Adipocyte (in vitro differentiated cells): ENCODE data around the gene KIAA0753.
A peak's percentile ranks its signal among the peaks of the same experiment; 100 is the strongest.

Experiments used
- DNase-seq: peaks from one replicate; pipeline ENCODE4 v3.0.0-alpha.2; 2015; ENCODE audit warnings: low read depth
- H3K27me3 ChIP-seq: replicated peaks from 2 replicates; pipeline ENCODE4 v1.7.0; 2013; ENCODE audit warnings: mild to moderate bottlenecking, low read length, moderate library complexity; ENCODE audit not compliant: control insufficient read depth, insufficient read depth
- H3K36me3 ChIP-seq: 2 replicates; pipeline ENCODE4 v1.7.0; 2013; ENCODE audit warnings: low read length, mild to moderate bottlenecking, moderate library complexity; ENCODE audit not compliant: control insufficient read depth, insufficient read depth, severe bottlenecking
- H3K4me1 ChIP-seq: 2 replicates; pipeline ENCODE4 v1.7.0; 2013; ENCODE audit warnings: mild to moderate bottlenecking, low read length, moderate library complexity; ENCODE audit not compliant: control insufficient read depth, insufficient read depth
- H3K4me3 ChIP-seq: 2 replicates; pipeline ENCODE4 v1.7.0; 2013; ENCODE audit warnings: mild to moderate bottlenecking, low read length, moderate library complexity
- H3K9ac ChIP-seq: 2 replicates; pipeline ENCODE4 v1.7.0; 2013; ENCODE audit warnings: mild to moderate bottlenecking, low read length, moderate library complexity
- H3K9me3 ChIP-seq: 2 replicates; pipeline ENCODE4 v1.7.0; 2013; ENCODE audit warnings: mild to moderate bottlenecking, low read length, moderate library complexity; ENCODE audit not compliant: control insufficient read depth

The KIAA0753 gene

DNA sequence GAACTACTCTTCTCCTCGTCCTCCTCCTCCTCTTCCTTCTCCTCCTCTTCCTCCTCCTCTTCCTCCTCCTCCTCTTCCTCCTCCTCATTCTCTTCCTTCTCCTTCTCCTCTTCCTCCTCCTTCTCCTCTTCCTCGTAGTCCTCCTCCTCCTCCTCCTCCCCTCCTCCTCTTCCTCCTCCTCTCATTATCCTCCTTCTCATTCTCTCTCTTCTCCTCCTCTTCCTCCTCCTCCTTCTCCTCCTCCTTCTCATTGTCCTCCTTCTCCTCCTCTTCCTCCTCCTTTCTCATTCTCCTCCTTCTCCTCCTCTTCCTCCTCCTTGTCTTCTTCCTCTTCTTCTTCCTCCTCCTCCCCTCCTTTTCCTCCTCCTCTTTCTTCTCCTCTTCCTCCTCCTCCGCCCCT is 80.0 kb downstream of the KIAA0753 start:
- no peaks in the 10 kb centered on the region for H3K36me3 ChIP-seq
- no peak overlapping the region for H3K4me3 ChIP-seq
- no peak for DNase-seq
- H3K4me1 ChIP-seq = peaks cover 3% of the 10 kb centered on the region
- peaks cover 6% of the 10 kb centered on the region for H3K27me3 ChIP-seq
- H3K9ac ChIP-seq = no peak overlapping the region
- H3K9me3 ChIP-seq = no peaks in the 10 kb centered on the region

DNA sequence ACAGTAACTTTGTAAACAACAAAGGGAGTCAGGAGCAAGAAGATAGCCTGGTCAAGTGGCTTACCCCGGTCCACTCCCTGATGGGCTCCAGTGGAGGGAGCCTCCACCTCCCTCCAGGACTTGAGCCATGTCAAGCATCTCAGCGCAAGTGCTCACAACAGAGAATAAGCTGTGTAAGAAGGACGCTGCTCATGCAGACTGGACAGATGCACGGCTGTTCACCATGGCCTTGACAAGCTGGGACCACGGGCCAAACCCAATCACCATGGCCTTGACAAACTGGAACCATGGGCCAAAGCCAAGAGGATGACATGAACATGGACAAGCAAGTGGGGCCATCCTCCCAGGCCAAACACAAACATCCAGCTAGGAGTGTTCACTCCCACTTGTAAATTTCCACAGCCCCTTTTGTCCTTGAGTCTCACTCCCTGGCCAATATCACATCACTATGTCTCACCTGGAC is 80.7 kb downstream of the KIAA0753 start:
- H3K9me3 ChIP-seq = no peaks in the 10 kb centered on the region
- H3K9ac ChIP-seq = no peak overlapping the region
- DNase-seq = no peak
- H3K36me3 ChIP-seq = no peaks in the 10 kb centered on the region
- no peak overlapping the region for H3K4me3 ChIP-seq
- peaks cover 13% of the 10 kb centered on the region for H3K27me3 ChIP-seq
- peaks cover 10% of the 10 kb centered on the region for H3K4me1 ChIP-seq

DNA sequence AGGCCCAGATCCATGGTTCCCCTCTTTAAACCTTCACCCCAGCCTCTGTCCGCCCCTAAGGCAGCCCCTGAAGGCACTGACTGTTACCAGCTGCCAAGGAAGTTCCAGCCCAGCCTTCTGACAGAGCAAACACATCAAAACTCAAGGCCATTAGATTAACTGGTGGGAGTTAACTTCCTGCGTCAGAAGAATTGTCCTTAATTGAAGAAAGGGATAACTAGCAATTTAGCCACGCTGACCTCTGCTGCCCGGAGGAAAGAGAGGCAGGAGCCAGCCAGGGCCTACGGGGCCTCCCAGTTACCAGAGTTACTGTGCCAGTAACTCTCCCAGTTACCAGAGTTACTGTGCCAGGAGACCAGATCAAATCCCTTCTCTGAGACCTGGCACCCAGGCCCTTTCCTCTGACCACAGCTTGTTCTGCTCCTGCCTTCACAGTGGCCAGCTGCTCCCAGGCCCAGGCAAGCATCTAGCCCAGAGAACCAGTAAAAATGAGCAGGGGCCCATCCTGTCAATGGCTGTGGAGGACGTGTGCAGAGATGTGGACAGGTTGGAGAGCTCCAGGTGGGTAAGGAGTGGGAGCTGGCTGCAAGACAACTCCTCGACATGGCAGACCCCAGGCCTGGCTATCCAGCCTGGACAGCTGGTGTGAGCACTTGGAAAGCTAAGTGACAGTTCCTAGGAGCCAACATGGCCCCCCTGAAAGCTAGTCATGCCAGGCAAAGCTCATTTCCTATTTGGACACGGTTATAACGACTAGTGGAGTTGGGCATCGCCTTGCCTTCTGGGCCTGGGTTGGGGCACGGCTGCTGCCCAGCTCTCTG is 81.4 kb downstream of the KIAA0753 start:
- Histone ChIP-seq H3K27me3 (peaks cover 20% of the 10 kb centered on the region), H3K4me3 (no peak overlapping the region), H3K9me3 (no peaks in the 10 kb centered on the region), H3K4me1 (peaks cover 13% of the 10 kb centered on the region), H3K9ac (no peak overlapping the region), H3K36me3 (no peaks in the 10 kb centered on the region)
- DNase-seq = no peak

DNA sequence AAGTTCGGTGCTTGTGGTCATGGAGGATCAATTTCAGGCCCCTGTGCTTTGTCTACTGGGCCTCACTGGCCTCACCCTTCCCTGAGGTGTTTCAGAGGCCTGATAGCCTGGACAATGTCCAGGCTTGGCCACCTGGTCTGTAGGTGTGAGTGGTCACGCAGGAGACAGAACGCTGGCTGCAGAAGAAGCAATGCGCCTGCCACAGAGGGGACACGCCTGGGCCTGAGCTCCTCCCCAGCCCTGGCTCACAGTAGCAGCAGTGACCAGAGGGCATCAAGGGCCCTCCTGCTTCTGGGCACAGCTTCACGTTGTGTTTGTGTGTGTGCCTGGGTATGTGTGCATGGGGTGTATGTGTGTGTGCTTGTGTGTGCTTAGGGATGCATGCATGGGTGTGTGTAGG is 82.2 kb downstream of the KIAA0753 start:
- Histone ChIP-seq H3K4me3 (no peak overlapping the region), H3K27me3 (peaks cover 23% of the 10 kb centered on the region), H3K4me1 (peaks cover 13% of the 10 kb centered on the region), H3K36me3 (no peaks in the 10 kb centered on the region), H3K9me3 (no peaks in the 10 kb centered on the region), H3K9ac (no peak overlapping the region)
- no peak for DNase-seq

DNA sequence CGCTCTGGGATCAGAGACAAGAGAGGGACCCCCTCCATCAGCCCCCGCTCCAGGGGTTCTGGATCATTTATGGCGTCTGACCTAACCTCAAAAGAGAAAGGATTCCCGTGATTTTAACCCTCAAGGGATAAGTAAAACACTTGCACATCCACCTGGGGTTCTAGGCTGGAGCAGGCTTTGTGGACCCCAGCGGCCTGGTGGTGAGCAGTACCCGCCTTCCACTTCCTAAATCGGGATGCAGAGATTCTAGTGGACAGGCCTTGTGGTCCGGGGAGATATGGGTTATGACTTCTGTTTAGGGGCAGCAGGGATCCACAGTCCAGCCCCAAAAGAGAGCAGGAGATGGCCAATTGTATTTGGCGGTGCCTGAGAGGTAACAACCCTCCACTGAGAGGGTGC is 83.5 kb downstream of the KIAA0753 start:
- H3K9ac ChIP-seq = no peak overlapping the region
- no peaks in the 10 kb centered on the region for H3K9me3 ChIP-seq
- no peak for DNase-seq
- H3K36me3 ChIP-seq = no peaks in the 10 kb centered on the region
- H3K4me3 ChIP-seq = peak overlapping the region; percentile 47
- H3K27me3 ChIP-seq = peaks cover 23% of the 10 kb centered on the region
- peaks cover 13% of the 10 kb centered on the region for H3K4me1 ChIP-seq

DNA sequence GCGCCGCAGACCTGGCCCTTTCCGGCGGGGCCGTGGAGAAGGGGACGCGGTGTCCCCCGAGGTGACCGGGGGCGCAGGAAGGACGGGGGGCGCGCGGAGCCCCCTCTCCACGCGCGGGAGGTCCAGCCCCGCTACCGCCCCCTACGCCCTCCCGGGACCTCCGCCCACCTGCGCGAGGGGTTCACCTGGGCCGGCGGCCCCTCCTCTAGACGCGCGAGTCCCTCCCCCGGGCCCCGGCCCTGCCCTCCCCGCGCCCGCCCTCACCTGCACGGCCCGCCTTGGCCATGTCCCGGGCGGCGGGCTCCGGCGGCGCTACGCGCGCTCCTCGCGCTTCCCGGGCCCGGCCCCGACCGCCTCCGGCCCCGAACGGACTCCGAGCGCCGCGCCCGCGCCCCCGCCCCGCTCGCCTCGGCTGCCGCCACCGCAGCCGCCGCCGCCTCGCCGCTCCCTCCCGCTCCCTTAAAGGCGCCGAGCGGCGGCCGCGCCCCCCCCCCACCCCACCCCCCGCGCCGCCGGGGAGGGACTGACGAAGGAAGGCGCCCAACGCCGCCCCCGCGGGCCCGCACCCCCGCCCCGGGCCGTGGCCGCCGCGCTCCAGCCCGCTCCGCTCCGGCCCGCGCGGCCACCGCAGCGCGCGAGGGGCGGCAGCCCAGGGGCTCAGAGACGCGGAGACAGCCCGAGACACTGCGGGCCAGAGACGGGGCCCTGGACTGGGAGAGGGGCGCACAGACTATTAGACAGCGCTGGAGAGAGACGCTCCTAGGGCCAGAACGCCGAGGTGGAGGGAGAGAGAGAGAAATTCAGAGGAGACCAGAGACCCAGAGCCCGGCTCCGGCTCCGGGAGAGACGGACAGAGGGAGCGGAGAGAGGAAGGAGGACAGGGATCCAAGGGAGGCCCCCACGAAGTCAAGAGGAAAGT is 84.1 kb downstream of the KIAA0753 start, which contains the start of gene PITPNM3:
Gene PITPNM3 (minus strand): TSS at position 435 of the 919 bp plus-strand sequence. CDS start 149 bp downstream, at position 286.
- Histone ChIP-seq H3K9me3 (no peaks in the 10 kb centered on the region), H3K4me3 (peak within 1 kb of the TSS; percentile 66), H3K4me1 (peaks cover 13% of the 10 kb centered on the region), H3K27me3 (peaks cover 23% of the 10 kb centered on the region), H3K36me3 (no peaks in the 10 kb centered on the region), H3K9ac (no peak within 1 kb of the TSS)
- DNase-seq = peak; percentile 59

DNA sequence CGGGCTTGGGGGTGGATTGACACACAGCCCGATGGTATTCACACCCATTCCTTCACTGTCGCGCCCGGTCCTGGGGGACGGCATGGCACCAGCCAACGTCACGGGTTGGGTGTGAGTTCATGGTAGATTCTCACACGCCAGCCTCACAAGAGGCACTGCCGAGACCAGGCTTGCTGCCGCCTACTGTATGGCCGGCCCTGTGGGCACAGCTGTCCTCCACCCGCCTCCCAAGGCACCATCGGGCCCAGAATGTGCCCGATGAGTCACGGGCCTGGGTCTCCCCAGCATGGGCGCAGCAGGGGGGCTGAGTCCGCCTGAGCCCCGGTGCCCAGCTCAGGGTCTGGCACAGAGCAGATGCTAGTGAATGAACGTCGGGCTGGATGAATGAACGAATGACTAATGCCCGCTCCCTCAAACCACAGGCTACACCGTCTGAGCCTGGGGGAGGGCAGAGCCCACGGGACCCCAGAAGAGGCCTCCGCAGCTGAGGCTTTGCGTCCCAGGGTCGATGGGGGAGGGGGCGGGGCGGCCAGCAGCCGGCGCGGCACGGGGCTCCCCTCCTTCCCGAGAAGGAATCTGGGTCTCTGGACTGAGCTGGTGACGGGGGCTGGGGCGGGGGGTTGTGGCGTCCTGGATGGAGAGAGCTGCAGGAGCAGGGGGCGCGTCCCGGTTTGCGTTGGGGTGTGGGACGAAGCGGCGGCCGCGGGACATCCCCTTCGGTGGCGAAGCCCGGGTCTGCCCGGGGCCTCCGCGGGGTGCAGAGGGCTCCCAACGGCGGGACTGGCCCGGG is 85.0 kb downstream of the KIAA0753 start:
- Histone ChIP-seq H3K9me3 (no peaks in the 10 kb centered on the region), H3K9ac (no peak overlapping the region), H3K36me3 (no peaks in the 10 kb centered on the region), H3K4me1 (peaks cover 13% of the 10 kb centered on the region), H3K27me3 (peaks cover 23% of the 10 kb centered on the region), H3K4me3 (peak overlapping the region; percentile 66)
- DNase-seq = peak; percentile 63

DNA sequence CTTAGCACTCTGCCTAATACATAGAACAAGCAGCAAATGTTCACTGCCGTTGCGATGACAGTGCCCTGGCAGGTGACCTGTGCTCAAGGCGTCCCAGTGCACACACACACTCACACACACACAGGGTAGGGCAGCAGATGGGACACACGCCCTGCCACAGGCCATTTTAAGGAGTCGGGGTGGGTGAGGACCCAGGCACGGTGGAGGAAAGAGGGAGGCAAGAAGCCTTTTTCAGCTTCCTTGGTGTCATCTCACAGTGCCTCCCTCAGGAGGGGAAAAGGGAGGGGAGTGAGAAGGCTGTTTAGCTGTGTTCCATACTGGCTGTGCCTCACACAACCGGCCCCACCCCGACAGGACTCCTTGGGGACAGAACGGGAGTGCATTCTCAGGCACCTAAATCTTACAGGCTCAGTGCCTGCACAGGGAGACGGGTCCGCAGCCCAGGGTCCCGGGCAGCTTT is 85.6 kb downstream of the KIAA0753 start:
- Histone ChIP-seq H3K4me3 (peak overlapping the region; percentile 66), H3K9me3 (no peaks in the 10 kb centered on the region), H3K4me1 (peaks cover 13% of the 10 kb centered on the region), H3K27me3 (peaks cover 20% of the 10 kb centered on the region), H3K36me3 (no peaks in the 10 kb centered on the region), H3K9ac (no peak overlapping the region)
- no peak for DNase-seq

DNA sequence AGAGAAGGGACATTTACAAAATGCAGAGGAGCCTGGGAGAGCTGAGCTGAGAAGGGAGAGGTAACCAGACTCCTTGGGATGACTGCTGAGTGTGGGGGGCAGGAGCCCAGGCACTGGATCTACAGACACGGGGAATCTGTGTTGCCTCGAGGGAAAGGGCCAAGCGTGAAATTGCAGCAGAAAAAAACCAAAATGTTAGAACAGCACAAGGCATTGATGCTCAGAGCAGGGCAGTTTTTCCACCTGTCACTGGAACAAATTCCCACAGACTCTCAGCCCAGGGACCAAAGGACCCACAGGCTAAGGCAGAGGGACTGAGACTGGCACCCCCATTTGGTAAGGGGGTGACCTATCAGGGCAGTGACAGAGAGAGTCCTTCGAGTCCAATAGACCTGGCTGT is 86.2 kb downstream of the KIAA0753 start:
- Histone ChIP-seq H3K4me1 (peaks cover 13% of the 10 kb centered on the region), H3K36me3 (no peaks in the 10 kb centered on the region), H3K9ac (no peak overlapping the region), H3K27me3 (peaks cover 17% of the 10 kb centered on the region), H3K9me3 (no peaks in the 10 kb centered on the region), H3K4me3 (no peak overlapping the region)
- no peak for DNase-seq

DNA sequence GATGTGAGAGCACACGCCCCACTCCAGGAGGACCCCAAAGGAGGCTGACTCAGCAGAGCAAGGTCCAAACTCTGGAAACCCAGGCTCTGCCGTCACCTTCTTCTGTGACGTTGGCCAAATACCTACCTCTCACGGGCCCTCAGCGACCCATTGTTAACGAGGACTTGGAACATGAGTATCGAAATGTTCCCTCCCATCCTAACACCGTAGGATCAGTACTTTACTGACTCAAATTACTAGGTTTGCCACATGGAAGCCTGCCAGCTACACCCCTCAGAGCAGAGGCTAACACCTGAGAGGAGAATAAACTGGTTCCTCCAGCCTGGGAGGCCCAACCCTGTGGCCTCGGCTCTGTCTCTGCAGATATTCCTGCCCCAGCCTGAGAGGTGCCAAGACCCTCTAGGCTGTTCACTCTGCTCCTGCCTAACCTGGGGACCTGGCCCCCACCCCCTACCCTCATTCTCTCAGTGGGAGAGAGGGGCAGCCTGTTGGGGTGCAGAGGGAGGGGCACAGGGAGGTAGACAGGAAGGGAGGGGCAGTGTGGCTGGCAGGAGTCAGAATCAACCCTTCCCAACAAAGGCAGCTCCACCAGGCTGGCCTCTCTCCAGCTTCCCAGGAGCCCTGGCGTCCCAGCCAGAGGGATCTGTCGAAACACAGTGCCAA is 88.5 kb downstream of the KIAA0753 start:
- Histone ChIP-seq H3K9ac (no peak overlapping the region), H3K4me3 (no peak overlapping the region), H3K36me3 (no peaks in the 10 kb centered on the region), H3K4me1 (peaks cover 13% of the 10 kb centered on the region), H3K27me3 (peaks cover 17% of the 10 kb centered on the region), H3K9me3 (no peaks in the 10 kb centered on the region)
- DNase-seq = no peak
